HCT116 (cell line): Measurements from ENCODE around the gene CDK10. TPM values are rescaled to one million over a fixed set of nuclear protein-coding genes. Genes with fewer than 3 reads are reported as not detected.

Experiments
- ATAC-seq: fragments of 200-7000 bp; cut with Tn5 transposase; 2 replicates; pipeline ENCODE4 v1.9.1; 2020; ENCODE audit warnings: mild to moderate bottlenecking, moderate library complexity
- BruUV-seq: library from RNA; stranded (reverse); fragments of 400-500 nt; replicated peaks from 2 replicates; lab custom pipeline; 2021; lab: Mats Ljungman, UMichigan
- CTCF ChIA-PET: fragments of 300-600 bp; sonication (Branson Sonifier 250); formaldehyde crosslinking; loops from one replicate; lab custom pipeline; 2021; ENCODE audit warnings: antibody characterized with exemption; lab: Charles Lee
- POLR2A ChIA-PET: fragments of 300-600, 350-600 bp; sonication (Branson Sonifier 250); formaldehyde crosslinking; loops from one replicate; lab custom pipeline; 2021; ENCODE audit warnings: antibody characterized with exemption; lab: Charles Lee
- RAD21 ChIA-PET, 2 experiments: fragments of 300-600 bp; sonication (Branson Sonifier 250); formaldehyde crosslinking; loops; one replicate each; lab custom pipeline; 2023; ENCODE audit warnings: low total read pairs in 2 of 2; ENCODE audit not compliant: uncharacterized antibody in 2 of 2, unreplicated experiment in 2 of 2, low non-redundant PET in 1 of 2; lab: Charles Lee
- DNase-seq: peaks from one replicate; pipeline ENCODE4 v3.0.0-alpha.2; 2010; ENCODE audit warnings: low read depth, low spot score
- H2AFZ ChIP-seq: fragments of 200-600 bp; shearing (Covaris generic), sonication (generic); 2 replicates; pipeline ENCODE4 v1.6.1; 2017; ENCODE audit warnings: low read depth, mixed run types, mixed read lengths, antibody characterized with exemption, low read length; ENCODE audit not compliant: poor library complexity, severe bottlenecking
- H3K27ac ChIP-seq: 2 replicates; pipeline ENCODE4 v1.5.1; 2012; ENCODE audit warnings: low read depth, low read length
- H3K27me3 ChIP-seq: fragments of 200-600 bp; sonication (generic); 2 replicates; pipeline ENCODE4 v1.6.1; 2016; ENCODE audit warnings: mixed run types, low read length, mixed read lengths; ENCODE audit not compliant: insufficient read depth
- H3K36me3 ChIP-seq, 2 experiments: fragments of 200-500 bp in 1 of 2; fragments of 200-600 bp in 1 of 2; sonication (Bioruptor generic) in 1 of 2; sonication (generic) in 1 of 2; 2 replicates each; pipeline versions ENCODE4 v1.5.1 to v1.6.1; 2014 to 2016; ENCODE audit warnings: low read length in 2 of 2, inconsistent platforms in 1 of 2, mixed read lengths in 1 of 2, mixed run types in 1 of 2; ENCODE audit not compliant: insufficient read depth in 2 of 2, control insufficient read depth in 1 of 2
- H3K4me1 ChIP-seq, 2 experiments: fragments of 200-600 bp in 1 of 2; sonication (generic) in 1 of 2; 2 replicates each; pipeline versions ENCODE4 v1.5.1 to v1.6.1; 2012 to 2017; ENCODE audit warnings: low read length in 2 of 2, inconsistent platforms in 1 of 2, mild to moderate bottlenecking in 1 of 2, mixed read lengths in 1 of 2, mixed run types in 1 of 2, moderate library complexity in 1 of 2; ENCODE audit not compliant: insufficient read depth in 2 of 2, control insufficient read depth in 1 of 2
- H3K4me2 ChIP-seq: fragments of 200-600 bp; sonication (generic); 2 replicates; pipeline ENCODE4 v1.6.1; 2017; ENCODE audit warnings: mixed run types, low read length, mixed read lengths
- H3K4me3 ChIP-seq, 2 experiments: fragments of 200-600 bp in 1 of 2; sonication (generic) in 1 of 2; replicated peaks in 1 of 2; 2 replicates each; pipeline ENCODE4 v1.5.1; 2011 to 2016; ENCODE audit warnings: low read length in 2 of 2, control low read depth in 1 of 2, low read depth in 1 of 2, mild to moderate bottlenecking in 1 of 2, mixed read lengths in 1 of 2, mixed run types in 1 of 2
- H3K79me2 ChIP-seq: fragments of 200-600 bp; sonication (generic); 2 replicates; pipeline ENCODE4 v1.6.1; 2017; ENCODE audit warnings: mild to moderate bottlenecking, mixed run types, low read length, moderate library complexity, mixed read lengths; ENCODE audit not compliant: insufficient read depth
- H3K9ac ChIP-seq: fragments of 200-600 bp; sonication (generic); 2 replicates; pipeline ENCODE4 v1.6.1; 2016; ENCODE audit warnings: low read length, mixed read lengths
- H3K9me2 ChIP-seq: fragments of 200-600 bp; sonication (generic), shearing (Covaris generic); 2 replicates; pipeline ENCODE4 v1.6.1; 2017; ENCODE audit warnings: mixed run types, mild to moderate bottlenecking, moderate library complexity; ENCODE audit not compliant: insufficient read depth
- H3K9me3 ChIP-seq, 2 experiments: fragments of 200-500 bp in 1 of 2; fragments of 200-600 bp in 1 of 2; sonication (Bioruptor generic) in 1 of 2; sonication (generic) in 1 of 2; 2 replicates each; pipeline ENCODE4 v1.6.1; 2014 to 2017; ENCODE audit warnings: low read length in 2 of 2, mixed read lengths in 2 of 2, inconsistent platforms in 1 of 2, low read depth in 1 of 2, mild to moderate bottlenecking in 1 of 2, mixed run types in 1 of 2, moderate library complexity in 1 of 2; ENCODE audit not compliant: control insufficient read depth in 1 of 2, insufficient read depth in 1 of 2
- H4K20me1 ChIP-seq: fragments of 200-600 bp; sonication (generic), shearing (Covaris generic); 2 replicates; pipeline ENCODE4 v1.6.1; 2017; ENCODE audit warnings: mixed run types, mild to moderate bottlenecking, moderate library complexity; ENCODE audit not compliant: insufficient read depth
- CBX3 ChIP-seq: IDR thresholded peaks from 2 replicates; pipeline ENCODE4 v1.6.1; 2012; ENCODE audit warnings: low read depth
- ELF1 ChIP-seq: IDR thresholded peaks from 2 replicates; pipeline ENCODE4 v1.6.1; 2012; ENCODE audit warnings: low read depth, borderline replicate concordance
- EZH2phosphoT487 ChIP-seq: fragments of 200-600 bp; IDR thresholded peaks from 2 replicates; pipeline ENCODE4 v1.6.1; 2018; ENCODE audit warnings: antibody characterized with exemption, borderline replicate concordance
- FOSL1 ChIP-seq: IDR thresholded peaks from 2 replicates; pipeline ENCODE4 v1.6.1; 2012; ENCODE audit warnings: low read depth
- REST ChIP-seq: IDR thresholded peaks from 2 replicates; pipeline ENCODE4 v1.6.1; 2012; ENCODE audit warnings: low read depth
- ZFX ChIP-seq: fragments of 450-650 bp; IDR thresholded peaks from 2 replicates; pipeline ENCODE4 v1.6.1; 2017
- intact Hi-C: fragments of 100-400 bp; cut with micrococcal nuclease; formaldehyde crosslinking; loops from 2 replicates; pipeline ENCODE4 v1.10.0; 2022
- total RNA-seq: library from RNA; stranded (reverse); gene quantifications from one replicate; pipeline ENCODE4 v1.2.1, GENCODE V29; 2021; ENCODE audit not compliant: unreplicated experiment

Gene CDK10
- total RNA-seq, 1 experiment from 2014 or later, result 165 TPM

DNA sequence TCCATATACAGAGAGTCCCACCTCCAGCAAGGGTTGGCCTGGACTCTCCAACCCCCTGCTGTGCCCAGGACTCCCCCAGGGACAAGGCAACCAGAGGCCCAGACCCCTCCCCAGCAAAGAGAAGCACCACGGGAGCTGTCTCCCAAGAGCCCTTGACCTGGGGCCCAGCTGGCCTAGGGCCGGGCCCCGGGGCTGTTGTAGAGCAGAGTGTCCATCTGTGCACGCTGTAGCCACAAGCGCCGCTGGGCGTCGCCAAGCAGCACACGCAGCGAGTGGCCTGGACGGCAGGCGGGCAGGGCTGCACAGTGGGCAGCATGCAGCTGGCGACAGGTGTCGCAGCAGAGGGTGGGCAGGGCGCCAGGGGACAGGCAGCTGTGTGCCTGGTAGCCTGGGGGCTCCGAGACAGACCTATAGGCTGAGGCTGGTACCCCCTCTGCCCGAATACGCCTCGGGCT, 10.7 kb downstream of the CDK10 start:
- POLR2A ChIA-PET, result interaction anchor here (0.6 to 1.2 kb wide), 3 partner anchors 9 to 13 kb away, joined by 3 read pairs; partner anchors contain the start of gene CDK10
- no peak overlapping the region for H3K4me3 ChIP-seq

More for the DNA sequence above, 10.7 kb downstream of the CDK10 start:
- CTCF ChIA-PET, result no interaction called here
- Histone ChIP-seq H3K36me3 (peaks cover 18 to 40% of the 10 kb centered on the region in 2 experiments; a peak in 3 of 4 replicates), H3K9ac (no peak overlapping the region), H3K9me2 (no peaks in the 10 kb centered on the region), H3K4me1 (peaks cover 11 to 22% of the 10 kb centered on the region in 2 experiments), H3K27ac (no peak overlapping the region; the same call in 1 of the 2 replicates), H3K27me3 (no peaks in the 10 kb centered on the region), H4K20me1 (peaks cover 3% of the 10 kb centered on the region; the same call in 1 of the 2 replicates), H3K79me2 (peaks cover 24% of the 10 kb centered on the region), H2AFZ (no peak overlapping the region), H3K4me2 (no peak overlapping the region), H3K9me3 (no peaks in the 10 kb centered on the region)
- RAD21 ChIA-PET, result no interaction called here
- no TSS peak for BruUV-seq
- DNase-seq, result no peak
- intact Hi-C loops, result no loop called here
- ATAC-seq, result no peak
- TF ChIP-seq CBX3, result no peak
- TF ChIP-seq ELF1, result no peak
- TF ChIP-seq EZH2phosphoT487, result no peak
- TF ChIP-seq REST, result no peak
- no peak for TF ChIP-seq FOSL1
- TF ChIP-seq ZFX, result no peak
